Epidermal melanocyte (primary cell): Measurements from ENCODE around the gene TCP1.
"Not testable (repeated sequence)": the region's sequence is repeated elsewhere in the genome, so short reads cannot be mapped to it uniquely, and the experiment has no call there.

Source experiments
- DNase-seq: peaks from one replicate; pipeline ENCODE4 v3.0.0; 2011; ENCODE audit warnings: low spot score; ENCODE audit not compliant: insufficient read length

Gene TCP1

GRCh38 chr6:159789377-159790148 lies at the start of gene TCP1:
TCP1 (minus strand) TSS chr6:159789602; CDS start chr6:159789468, 134 bp downstream.
- DNase-seq: peak; percentile 92

GRCh38 chr6:159838020-159838744 lies 48.8 kb upstream of the TCP1 start:
- DNase-seq: no peak

- DNase-seq: no peak
Measured at GRCh38 chr6:159837511-159837910, 48.1 kb upstream of the TCP1 start.

DNA sequence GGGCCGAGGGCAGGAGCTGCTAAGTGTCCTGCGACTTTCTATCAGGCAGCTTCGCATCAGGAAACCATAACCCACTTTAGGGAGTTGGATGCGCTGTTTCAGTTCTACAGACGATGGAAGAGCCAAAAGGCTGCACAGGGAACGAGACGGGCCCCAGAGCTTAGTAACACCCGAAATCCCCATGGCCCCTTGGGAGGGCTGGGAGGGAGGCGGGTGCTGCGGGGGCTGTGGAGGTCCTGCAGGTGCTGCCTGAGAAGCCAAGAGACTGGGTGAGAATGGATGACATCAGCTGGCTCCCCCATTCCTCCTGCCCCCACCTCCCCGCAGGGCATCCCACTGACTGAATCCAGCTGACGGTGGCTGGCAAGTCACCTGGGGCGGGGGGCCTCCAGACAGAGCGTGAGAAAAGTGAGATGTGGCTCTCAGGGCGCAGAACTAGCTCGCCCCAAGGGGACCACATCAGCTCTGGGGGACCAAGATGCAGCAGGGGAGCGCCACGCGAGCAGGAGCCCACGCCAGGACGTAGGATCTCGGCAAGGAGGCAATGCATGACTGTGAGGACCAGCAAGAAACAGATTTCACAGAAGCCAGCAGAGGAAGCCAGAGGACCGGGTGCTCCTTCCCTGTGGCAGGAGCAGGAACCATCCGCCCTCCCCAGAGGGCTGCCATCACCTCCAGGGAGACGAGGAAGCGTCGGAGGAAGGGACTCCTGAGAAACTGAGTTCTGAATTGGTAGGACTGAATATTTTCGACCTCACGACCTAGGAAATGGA lies 47.5 kb upstream of the TCP1 start:
- DNase-seq: no peak

DNA sequence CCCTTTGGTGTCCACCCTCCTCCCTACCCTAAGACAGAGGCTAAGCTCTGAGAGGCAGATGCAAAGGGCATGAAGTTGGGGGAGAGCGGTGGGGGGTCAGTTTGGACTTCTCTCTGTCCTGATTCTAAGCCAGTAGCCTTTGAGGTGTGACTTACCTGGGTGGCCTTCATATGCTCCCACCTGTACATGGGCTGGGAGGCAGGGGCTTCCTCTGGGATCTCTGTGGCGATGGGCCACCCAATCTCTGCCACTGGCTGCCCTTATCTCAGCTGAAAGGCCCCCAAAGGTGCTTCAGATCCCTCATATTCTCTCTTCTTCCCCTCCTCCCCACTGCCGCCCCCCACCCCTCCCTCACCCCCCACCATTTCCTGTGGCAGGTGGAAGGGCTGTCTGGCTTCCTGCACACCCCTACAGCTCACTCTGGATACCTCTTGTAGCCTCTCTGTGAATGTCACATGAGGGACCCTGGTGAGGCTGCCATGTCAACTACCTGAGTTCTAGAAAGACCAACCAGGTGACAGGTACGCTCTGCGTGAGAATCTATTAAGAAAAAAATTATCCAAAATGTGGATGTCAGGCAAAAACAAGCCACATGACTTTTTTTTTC lies 44.7 kb upstream of the TCP1 start:
- no peak for DNase-seq

DNA sequence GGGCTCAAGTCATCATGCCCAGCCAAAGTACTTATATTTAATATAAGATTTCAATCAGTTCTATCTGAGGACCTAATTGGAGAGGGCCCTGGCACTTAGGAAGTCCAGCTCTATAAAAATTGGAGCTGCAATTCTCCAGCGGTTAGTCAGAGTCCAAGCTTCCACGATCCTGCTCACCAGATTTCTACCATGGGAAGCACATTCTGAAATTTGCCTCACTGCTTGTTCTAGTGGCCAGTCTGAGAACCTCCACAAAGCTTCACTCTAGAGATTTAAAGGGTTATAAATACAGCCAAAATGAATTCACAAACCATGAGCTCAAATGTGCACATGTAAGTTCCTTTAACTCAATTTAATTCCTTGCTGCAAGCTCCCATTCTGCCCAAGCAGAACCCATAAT lies 44.2 kb upstream of the TCP1 start:
- peak; percentile 41 for DNase-seq

DNA sequence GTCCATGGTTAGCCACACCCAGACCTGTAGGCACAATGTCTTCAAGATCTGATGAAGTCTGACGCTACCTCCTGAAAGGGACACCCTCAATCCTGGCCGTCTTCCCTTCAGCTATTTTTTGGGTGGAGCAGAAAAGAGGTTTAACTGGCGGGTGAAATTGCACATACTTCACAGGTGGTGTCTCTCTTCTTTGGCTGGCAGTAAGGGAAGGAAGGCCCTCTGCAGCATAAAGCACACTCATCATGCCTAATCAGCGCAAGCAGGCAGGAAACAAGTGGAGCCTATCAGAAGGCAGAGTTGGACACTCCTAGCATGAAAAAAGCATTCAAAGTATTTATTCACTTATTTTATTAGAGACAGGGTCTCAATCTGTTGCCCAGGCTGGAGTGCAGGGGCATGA lies 43.5 kb upstream of the TCP1 start:
- DNase-seq: no peak

DNA sequence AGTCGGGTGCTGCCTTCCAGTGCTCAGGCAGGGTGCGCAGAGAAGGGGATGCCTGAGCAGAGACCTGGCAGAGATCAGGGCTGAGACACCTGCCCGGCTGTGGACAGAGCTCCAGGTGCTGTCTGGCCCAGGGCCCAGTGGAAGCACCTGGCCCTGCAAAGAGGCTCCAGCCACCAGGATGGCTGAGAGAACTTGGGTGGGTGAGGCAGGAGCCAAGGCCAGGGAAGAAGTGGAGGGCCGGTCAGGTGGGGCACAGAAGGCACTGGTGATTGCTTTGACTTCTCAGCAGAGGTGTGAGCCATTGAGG lies 41.9 kb upstream of the TCP1 start:
- DNase-seq: no peak

- no peak for DNase-seq
Measured at GRCh38 chr6:159830501-159831372, 41.3 kb upstream of the TCP1 start.

DNA sequence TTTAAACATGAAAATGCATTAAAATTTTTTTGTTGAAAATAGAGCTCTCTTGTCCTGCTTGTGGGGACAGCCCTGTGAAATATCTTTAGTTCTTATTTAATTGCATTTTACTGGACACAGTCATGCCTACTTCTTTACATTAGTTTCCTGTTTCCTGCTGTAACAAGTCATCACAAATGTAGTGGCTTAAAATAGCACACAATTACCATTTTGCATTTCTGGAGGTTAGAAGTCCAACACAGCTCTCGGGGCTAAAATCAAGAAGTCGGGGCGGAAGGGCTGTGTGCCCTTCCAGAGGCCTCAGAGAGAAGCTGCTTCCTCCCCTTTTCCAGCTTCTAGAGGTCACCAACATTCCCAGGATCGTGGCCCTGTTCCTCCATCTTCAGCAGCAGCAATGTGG lies 40.1 kb upstream of the TCP1 start:
- no peak for DNase-seq

DNA sequence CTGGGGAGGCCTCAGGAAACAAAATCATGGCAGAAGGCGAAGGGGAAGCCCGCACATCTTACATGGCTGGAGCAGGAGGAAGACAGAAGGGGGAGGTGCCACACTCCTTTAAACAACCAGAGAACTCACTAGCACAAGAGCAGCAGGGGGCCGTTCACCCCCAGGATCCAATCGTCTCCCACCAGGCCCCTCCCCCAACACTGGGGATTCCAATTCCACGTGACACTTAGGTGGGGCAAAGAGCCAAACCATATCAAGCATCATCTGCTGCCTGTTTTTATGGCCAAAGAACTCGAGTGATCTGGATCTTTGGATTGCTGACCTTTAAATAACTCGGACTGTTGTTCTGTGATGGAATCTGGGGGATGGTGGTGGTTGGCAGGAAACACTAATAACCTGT lies 38.7 kb upstream of the TCP1 start:
- DNase-seq: no peak

GRCh38 chr6:159826968-159827647 lies 37.7 kb upstream of the TCP1 start:
- DNase-seq: no peak

DNA sequence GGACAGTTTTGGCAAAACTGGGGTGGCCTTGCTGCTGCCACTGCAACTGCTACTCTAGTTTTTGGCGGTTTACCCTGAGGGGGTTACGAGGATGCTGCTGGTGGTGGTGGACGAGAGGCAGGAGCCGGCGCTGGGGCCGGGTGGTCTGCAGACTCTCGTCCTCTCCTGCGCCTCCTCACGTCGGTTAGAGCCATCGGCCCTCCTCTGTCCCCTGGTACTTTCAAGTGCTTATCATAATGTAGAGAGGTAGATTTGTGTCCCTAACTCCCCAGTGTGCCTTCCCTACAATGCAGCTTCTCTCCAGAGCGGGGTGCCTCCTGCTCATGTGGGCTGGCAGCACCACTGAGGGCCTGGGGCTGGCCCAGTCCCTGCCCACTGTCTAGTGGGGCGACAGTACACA lies 36.6 kb upstream of the TCP1 start:
- DNase-seq: no peak

DNA sequence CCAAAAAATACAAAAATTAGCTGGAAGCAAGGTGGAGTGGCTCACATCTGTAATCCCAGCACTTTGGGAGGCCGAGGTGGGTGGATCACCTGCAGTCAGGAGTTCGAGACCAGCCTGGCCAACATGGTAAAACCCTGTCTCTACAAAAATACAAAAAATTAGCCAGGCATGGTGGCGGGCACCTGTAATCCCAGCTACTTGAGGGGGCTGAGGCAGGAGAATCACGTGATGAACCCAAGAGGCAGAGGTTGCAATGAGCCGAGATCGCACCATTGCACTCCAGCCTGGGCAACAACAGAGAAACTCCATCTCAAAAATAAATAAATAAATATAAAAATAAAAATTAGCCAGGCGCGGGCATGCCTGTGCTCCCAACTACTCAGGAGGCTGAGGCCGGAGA lies 35.3 kb upstream of the TCP1 start:
- DNase-seq: not testable (repeated sequence)

- DNase-seq: no peak
Measured at GRCh38 chr6:159823953-159824352, 34.6 kb upstream of the TCP1 start.

GRCh38 chr6:159821726-159822125 lies 32.3 kb upstream of the TCP1 start:
- no peak for DNase-seq

DNA sequence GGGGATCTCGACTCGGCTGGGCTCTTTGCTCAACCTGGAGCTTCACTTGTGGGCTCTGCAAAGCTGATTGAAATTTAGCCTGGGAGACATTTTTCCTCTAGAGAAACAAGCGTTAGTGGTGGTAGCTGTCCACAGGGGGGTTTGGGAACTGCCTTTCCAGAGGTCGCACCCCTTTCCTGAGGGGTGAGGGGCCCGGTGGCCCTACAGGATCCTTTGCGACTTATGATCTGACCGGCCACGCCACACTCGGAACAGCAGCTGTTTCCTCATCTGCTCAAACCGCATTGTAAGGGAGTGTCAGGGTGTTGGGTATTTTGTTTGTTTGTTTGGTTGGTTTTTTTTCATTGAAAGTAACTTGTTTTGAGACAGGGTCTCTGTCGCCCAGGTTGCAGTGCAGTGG lies 31.7 kb upstream of the TCP1 start:
- DNase-seq: no peak

DNA sequence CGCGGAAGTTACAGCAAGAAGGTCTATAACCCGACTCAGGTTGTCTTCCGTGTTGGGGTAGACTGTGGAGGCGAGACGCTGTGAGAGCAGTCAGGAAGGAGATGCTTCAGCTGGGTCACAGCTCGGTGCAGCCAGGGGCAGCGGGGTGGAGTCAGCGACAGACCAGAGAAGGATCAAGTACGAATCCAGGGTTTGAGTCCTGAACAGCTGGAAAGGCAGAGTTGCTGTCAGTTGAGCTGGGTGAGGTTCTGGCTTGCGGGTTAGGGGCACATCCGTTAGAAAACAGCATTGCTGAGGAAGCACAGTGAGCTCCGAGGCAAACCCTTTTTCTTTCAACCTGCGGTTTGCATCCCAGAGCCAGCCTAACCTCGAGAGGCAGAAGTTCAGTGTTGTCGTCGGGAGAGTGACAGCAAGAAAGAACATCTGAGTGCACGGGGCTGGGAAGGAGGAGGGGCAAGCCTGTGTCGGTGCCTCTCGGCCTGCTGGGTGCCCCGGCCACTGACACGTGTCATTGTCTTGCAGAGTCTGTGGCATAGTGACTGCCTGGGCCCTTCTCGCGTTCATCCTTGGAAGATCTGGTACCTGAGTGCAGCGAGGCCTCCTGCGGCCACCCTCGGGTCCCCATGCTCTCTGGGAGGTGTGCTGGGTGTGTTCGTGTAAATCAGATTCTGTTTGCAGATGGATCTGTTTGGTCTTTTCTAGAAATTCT lies 30.7 kb upstream of the TCP1 start:
- no peak for DNase-seq

DNA sequence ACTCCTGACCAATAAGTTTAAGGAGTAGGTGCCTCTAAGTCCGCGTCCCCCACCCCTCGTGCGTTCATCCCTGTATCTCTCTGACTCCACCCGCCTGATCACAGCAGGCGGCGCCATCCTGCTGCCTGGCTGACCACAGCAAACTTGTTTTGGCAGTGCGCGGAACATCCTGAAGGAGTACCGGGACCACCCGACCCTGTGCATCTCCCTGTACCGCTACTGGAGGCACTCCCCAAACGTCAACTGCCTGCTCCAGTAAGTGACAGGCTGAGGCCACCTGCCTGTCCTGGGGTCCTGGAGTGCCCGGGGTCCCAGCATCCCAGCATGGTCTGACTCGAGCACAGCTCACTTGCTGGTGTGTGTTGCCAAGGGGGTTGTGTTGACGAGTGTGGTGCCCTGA lies 29.7 kb upstream of the TCP1 start:
- no peak for DNase-seq
